Right hindlimb (tissue), 1 donor: ENCODE data around the gene GATA1.

Experiments used
- DNase-seq: peaks from one replicate; pipeline ENCODE4 v3.0.0-alpha.2; 2018

GATA1 gene

GRCh38 chrX:48786341-48786800 lies at the start of gene GATA1:
GATA1 (plus strand) TSS chrX:48786590; CDS start chrX:48791110, 4,520 bp downstream.
- DNase-seq: no peak

GRCh38 chrX:48736878-48737212 lies 49.5 kb upstream of the GATA1 start:
- DNase-seq: no peak

- peak; percentile 95 for DNase-seq
Measured at GRCh38 chrX:48737213-48737938, 49.0 kb upstream of the GATA1 start.

- no peak for DNase-seq
Measured at GRCh38 chrX:48737940-48738339, 48.5 kb upstream of the GATA1 start.

- DNase-seq: no peak
Measured at GRCh38 chrX:48741834-48742233, 44.6 kb upstream of the GATA1 start.

- DNase-seq: no peak
Measured at GRCh38 chrX:48745222-48745621, 41.2 kb upstream of the GATA1 start.

- DNase-seq: no peak
Measured at GRCh38 chrX:48747415-48748016, 38.9 kb upstream of the GATA1 start.

- DNase-seq: no peak
Measured at GRCh38 chrX:48749182-48749581, 37.2 kb upstream of the GATA1 start.

GRCh38 chrX:48751343-48751742 lies 35.0 kb upstream of the GATA1 start:
- DNase-seq: no peak

GRCh38 chrX:48752498-48752897 lies 33.9 kb upstream of the GATA1 start:
- DNase-seq: no peak

- no peak for DNase-seq
Measured at GRCh38 chrX:48753708-48754228, 32.6 kb upstream of the GATA1 start.

- no peak for DNase-seq
Measured at GRCh38 chrX:48754238-48754637, 32.2 kb upstream of the GATA1 start.

GRCh38 chrX:48761674-48762471 lies 24.5 kb upstream of the GATA1 start, which contains the start of gene GLOD5:
GLOD5 (plus strand) TSS chrX:48761747; CDS start chrX:48761791, 44 bp downstream.
- DNase-seq: no peak

GRCh38 chrX:48769230-48769629 lies 17.2 kb upstream of the GATA1 start:
- no peak for DNase-seq

- DNase-seq: no peak
Measured at GRCh38 chrX:48770296-48770695, 16.1 kb upstream of the GATA1 start.

GRCh38 chrX:48772602-48773001 lies 13.8 kb upstream of the GATA1 start:
- no peak for DNase-seq

GRCh38 chrX:48776818-48777439 lies 9.5 kb upstream of the GATA1 start:
- DNase-seq: no peak

GRCh38 chrX:48779399-48779798 lies 7.0 kb upstream of the GATA1 start:
- DNase-seq: no peak

- DNase-seq: no peak
Measured at GRCh38 chrX:48781705-48782104, 4.7 kb upstream of the GATA1 start.

GRCh38 chrX:48782216-48782615 lies 4.2 kb upstream of the GATA1 start:
- no peak for DNase-seq

GRCh38 chrX:48782795-48783194 lies 3.6 kb upstream of the GATA1 start:
- no peak for DNase-seq

- no peak for DNase-seq
Measured at GRCh38 chrX:48784726-48785125, 1.7 kb upstream of the GATA1 start.

- no peak for DNase-seq
Measured at GRCh38 chrX:48785186-48785539, 1.2 kb upstream of the GATA1 start.
